Gastrocnemius medialis (tissue), 4 donors: ENCODE data around the gene TFDP2. TPM values are rescaled to one million over a fixed set of nuclear protein-coding genes. Genes with fewer than 3 reads are reported as not detected.

Experiments used
- ATAC-seq, 2 donors: fragments of 150-250 bp; one replicate each; pipeline ENCODE4 v1.9.1; 2016
- DNase-seq, 2 donors: peaks; one replicate each; pipeline ENCODE4 v3.0.0-alpha.2; 2019
- H3K27ac ChIP-seq, 4 donors: fragments of 200-600 bp; sonication (generic); 1 replicate in 1 of 4; 2 replicates in 3 of 4; pipeline ENCODE4 v1.5.1; 2016 to 2018; ENCODE audit warnings: mild to moderate bottlenecking in 2 of 4, moderate library complexity in 1 of 4
- H3K27me3 ChIP-seq, 3 donors: fragments of 200-600 bp; sonication (generic) in 2 of 3; 1 replicate in 1 of 3; 2 replicates in 2 of 3; pipeline versions ENCODE4 v1.5.1 to v1.6.0; 2016 to 2019; ENCODE audit warnings: mild to moderate bottlenecking in 1 of 3, moderate library complexity in 1 of 3
- H3K36me3 ChIP-seq, 2 donors: fragments of 200-600 bp; sonication (generic) in 1 of 2; one replicate each; pipeline ENCODE4 v1.5.1; 2017 to 2018
- H3K4me1 ChIP-seq, 2 donors: fragments of 200-600 bp; sonication (generic) in 1 of 2; one replicate each; pipeline ENCODE4 v1.5.1; 2016 to 2017; ENCODE audit warnings: mild to moderate bottlenecking in 2 of 2
- H3K4me3 ChIP-seq, 4 donors: fragments of 200-600 bp; sonication (generic) in 3 of 4; 1 replicate in 1 of 4; 2 replicates in 3 of 4; pipeline ENCODE4 v1.5.1; 2016 to 2019; ENCODE audit warnings: mild to moderate bottlenecking in 2 of 4
- H3K9me3 ChIP-seq, 3 donors: fragments of 200-600 bp; sonication (generic) in 2 of 3; 1 replicate in 1 of 3; 2 replicates in 2 of 3; pipeline ENCODE4 v1.5.1; 2016 to 2019
- CTCF ChIP-seq, 5 experiments: fragments of 450-650 bp in 3 of 5; fragments of 200-600 bp in 2 of 5; sonication (generic) in 2 of 5; IDR thresholded peaks in 4 of 5; conservative IDR thresholded peaks in 1 of 5; 1 replicate in 4 of 5; 2 replicates in 1 of 5; pipeline ENCODE4 v1.5.1; 2016 to 2019; ENCODE audit warnings: antibody characterized with exemption in 5 of 5, mild to moderate bottlenecking in 3 of 5, moderate library complexity in 3 of 5
- POLR2A ChIP-seq, 2 donors: fragments of 450-650 bp; IDR thresholded peaks; one replicate each; pipeline ENCODE4 v1.6.1; 2017; ENCODE audit warnings: antibody characterized with exemption in 2 of 2, mild to moderate bottlenecking in 2 of 2, moderate library complexity in 2 of 2
- in situ Hi-C, 4 donors: fragments of 200-750 bp; cut with MboI; loops; one replicate each; pipeline versions ENCODE4 v1.15.0 to v1.8.0; 2017; ENCODE audit warnings: low sequenced_read_pairs in 4 of 4
- intact Hi-C: fragments of 100-400 bp; cut with DNase I; formaldehyde crosslinking; loops from one replicate; pipeline ENCODE4 v1.15.1; 2023; ENCODE audit warnings: low total_unique reads
- total RNA-seq, 4 donors: library from RNA; depleted of rRNA; stranded (reverse); fragments of >200 nt; gene quantifications; one replicate each; pipeline versions ENCODE4 v1.1.0 to v1.2.3, GENCODE V29; 2016

Gene TFDP2
- total RNA-seq, 4 donors from 2014 or later = 43.0 to 125 (median 52.4) TPM

GRCh38 chr3:142029791-142030190 is 119.6 kb downstream of the TFDP2 start:
- intact Hi-C loops = no loop called here
- H3K27ac ChIP-seq = peak overlapping the region; percentile 60 to 76 (median 68)

GRCh38 chr3:142029052-142029642 is 120.2 kb downstream of the TFDP2 start:
- ATAC-seq (no peak), DNase-seq (no peak)
- Histone ChIP-seq H3K27me3 (no peaks in the 10 kb centered on the region), H3K4me1 (peaks cover 14% of the 10 kb centered on the region in 2 donors), H3K4me3 (peak overlapping the region in 1 of 4 donors; percentile 56), H3K9me3 (no peaks in the 10 kb centered on the region), H3K36me3 (no peaks in the 10 kb centered on the region), H3K27ac (peak overlapping the region; percentile 60 to 76 (median 68))
- in situ Hi-C loops (no loop called here), intact Hi-C loops (no loop called here)
- TF ChIP-seq POLR2A (IDR thresholded peaks at IDR 0.05) = no peak
- TF ChIP-seq CTCF (IDR thresholded peaks at IDR 0.05 in 4 of 5, conservative IDR thresholded peaks at IDR 0.05 in 1 of 5) = no peak

More at GRCh38 chr3:142029791-142030190, 119.6 kb downstream of the TFDP2 start:
- Histone ChIP-seq H3K36me3 (no peaks in the 10 kb centered on the region), H3K9me3 (no peaks in the 10 kb centered on the region), H3K4me1 (peaks cover 14% of the 10 kb centered on the region in 2 donors), H3K27me3 (no peaks in the 10 kb centered on the region), H3K4me3 (no peak overlapping the region)
- in situ Hi-C loops = no loop called here
- TF ChIP-seq POLR2A (IDR thresholded peaks at IDR 0.05) = no peak
- no peak for TF ChIP-seq CTCF (IDR thresholded peaks at IDR 0.05 in 4 of 5, conservative IDR thresholded peaks at IDR 0.05 in 1 of 5)
- ATAC-seq (no peak), DNase-seq (no peak)

GRCh38 chr3:142028243-142028777 is 121.0 kb downstream of the TFDP2 start:
- Histone ChIP-seq H3K27ac (peak overlapping the region; percentile 12 to 76 (median 68)), H3K36me3 (no peaks in the 10 kb centered on the region), H3K4me1 (peaks cover 14% of the 10 kb centered on the region in 2 donors), H3K4me3 (peak overlapping the region; percentile 41 to 56 (median 50)), H3K9me3 (no peaks in the 10 kb centered on the region), H3K27me3 (no peaks in the 10 kb centered on the region)
- ATAC-seq (peak; percentile 68 to 88), DNase-seq (no peak)
- TF ChIP-seq CTCF (IDR thresholded peaks at IDR 0.05 in 4 of 5, conservative IDR thresholded peaks at IDR 0.05 in 1 of 5) = peak in 1 of 5 experiments; percentile 31
- no peak for TF ChIP-seq POLR2A (IDR thresholded peaks at IDR 0.05)
- intact Hi-C loops (no loop called here), in situ Hi-C loops (no loop called here)

GRCh38 chr3:142027735-142028134 is 121.6 kb downstream of the TFDP2 start:
- peak overlapping the region; percentile 12 to 76 (median 68) for H3K27ac ChIP-seq
- peak; percentile 55 to 78 for ATAC-seq

More at GRCh38 chr3:142027735-142028134, 121.6 kb downstream of the TFDP2 start:
- no peaks in the 10 kb centered on the region for H3K9me3 ChIP-seq
- peak overlapping the region; percentile 41 to 56 (median 50) for H3K4me3 ChIP-seq
- in situ Hi-C loops = no loop called here
- no peaks in the 10 kb centered on the region for H3K27me3 ChIP-seq
- H3K36me3 ChIP-seq = no peaks in the 10 kb centered on the region
- DNase-seq = no peak
- intact Hi-C loops = no loop called here
- TF ChIP-seq POLR2A (IDR thresholded peaks at IDR 0.05) (no peak), CTCF (IDR thresholded peaks at IDR 0.05 in 4 of 5, conservative IDR thresholded peaks at IDR 0.05 in 1 of 5) (no peak)
- H3K4me1 ChIP-seq = peaks cover 14% of the 10 kb centered on the region in 2 donors
